GM23338 (cell line): Measurements from ENCODE around the gene MAGI1. TPM values are rescaled to one million over a fixed set of nuclear protein-coding genes. Genes with fewer than 3 reads are reported as not detected.
"Not testable (repeated sequence)": the region's sequence is repeated elsewhere in the genome, so short reads cannot be mapped to it uniquely, and the experiment has no call there.

ENCODE experiments used
- ATAC-seq: fragments of 200-7000 bp; cut with Tn5 transposase; 3 replicates; pipeline ENCODE4 v1.9.1; 2020
- DNase-seq: peaks from one replicate; pipeline ENCODE4 v3.0.0-alpha.2; 2015; ENCODE audit warnings: low spot score
- H2AFZ ChIP-seq: fragments of 200-600 bp; sonication (generic); 2 replicates; pipeline ENCODE4 v1.8.0; 2016; ENCODE audit warnings: antibody characterized with exemption, mild to moderate bottlenecking, moderate library complexity
- H3F3A ChIP-seq: fragments of 200-600 bp; sonication (generic); replicated peaks from 2 replicates; pipeline ENCODE4 v1.8.0; 2017; ENCODE audit warnings: antibody characterized with exemption, mixed run types, low read depth
- H3K27ac ChIP-seq: fragments of 200-600 bp; sonication (generic); 2 replicates; pipeline ENCODE4 v1.6.1; 2016; ENCODE audit warnings: low read depth
- H3K27me3 ChIP-seq: fragments of 200-600 bp; sonication (generic); 2 replicates; pipeline ENCODE4 v1.8.0; 2016; ENCODE audit warnings: mild to moderate bottlenecking, mixed run types, moderate library complexity; ENCODE audit not compliant: insufficient read depth
- H3K36me3 ChIP-seq: fragments of 200-600 bp; sonication (generic); 2 replicates; pipeline ENCODE4 v1.8.0; 2016; ENCODE audit warnings: mild to moderate bottlenecking; ENCODE audit not compliant: insufficient read depth
- H3K4me1 ChIP-seq: fragments of 200-600 bp; sonication (generic); 2 replicates; pipeline ENCODE4 v1.8.0; 2016; ENCODE audit warnings: mild to moderate bottlenecking, moderate library complexity; ENCODE audit not compliant: insufficient read depth
- H3K4me2 ChIP-seq: fragments of 200-600 bp; sonication (generic); 2 replicates; pipeline ENCODE4 v1.7.1; 2017; ENCODE audit warnings: mixed run types
- H3K4me3 ChIP-seq: fragments of 200-600 bp; sonication (generic); 2 replicates; pipeline ENCODE4 v1.6.1; 2016; ENCODE audit warnings: mixed run types
- H3K79me2 ChIP-seq: fragments of 200-600 bp; sonication (generic); replicated peaks from 2 replicates; pipeline ENCODE4 v1.8.0; 2017; ENCODE audit warnings: mild to moderate bottlenecking; ENCODE audit not compliant: insufficient read depth
- H3K9me2 ChIP-seq: fragments of 200-600 bp; sonication (generic); 2 replicates; pipeline ENCODE4 v1.8.0; 2017; ENCODE audit not compliant: insufficient read depth
- H4K20me1 ChIP-seq: fragments of 200-600 bp; sonication (generic); replicated peaks from 2 replicates; pipeline ENCODE4 v1.8.0; 2017; ENCODE audit warnings: mild to moderate bottlenecking; ENCODE audit not compliant: insufficient read depth
- H3K27ac Mint-ChIP-seq: 2 replicates; pipeline ENCODE4 v1.8.0; 2020; ENCODE audit warnings: inconsistent platforms, mild to moderate bottlenecking, moderate library complexity, mixed read lengths
- H3K27me3 Mint-ChIP-seq: 3 replicates; pipeline ENCODE4 v1.8.0; 2022; ENCODE audit warnings: low read depth, mild to moderate bottlenecking, moderate library complexity, mixed read lengths, inconsistent platforms; ENCODE audit not compliant: insufficient read depth, poor library complexity
- H3K36me3 Mint-ChIP-seq: 3 replicates; pipeline ENCODE4 v1.8.0; 2021; ENCODE audit warnings: low read depth, mild to moderate bottlenecking, inconsistent platforms, moderate library complexity, mixed read lengths
- H3K4me1 Mint-ChIP-seq: 3 replicates; pipeline ENCODE4 v1.8.0; 2020; ENCODE audit warnings: mild to moderate bottlenecking, inconsistent platforms, mixed read lengths
- H3K4me3 Mint-ChIP-seq: 3 replicates; pipeline ENCODE4 v1.8.0; 2021; ENCODE audit warnings: moderate library complexity, mild to moderate bottlenecking, inconsistent platforms, mixed read lengths
- H3K9me3 Mint-ChIP-seq: 3 replicates; pipeline ENCODE4 v1.8.0; 2020; ENCODE audit warnings: moderate library complexity, mild to moderate bottlenecking, inconsistent platforms, mixed read lengths
- CREB1 ChIP-seq: fragments of 250-450 bp; sonication (Bioruptor Pico); IDR thresholded peaks from 2 replicates; pipeline ENCODE4 v1.5.0; 2020; ENCODE audit warnings: low read depth, mild to moderate bottlenecking, moderate library complexity
- CTCF ChIP-seq, 2 experiments: fragments of 200-600 bp in 1 of 2; sonication (generic) in 1 of 2; conservative IDR thresholded peaks; 2 replicates each; pipeline versions ENCODE4 v1.5.1 to v1.6.1; 2016 to 2017; ENCODE audit warnings: antibody characterized with exemption in 2 of 2, low read depth in 2 of 2, mild to moderate bottlenecking in 2 of 2, moderate library complexity in 1 of 2
- ETS1 ChIP-seq: IDR thresholded peaks from 2 replicates; pipeline ENCODE4 v1.6.1; 2016; ENCODE audit warnings: antibody characterized with exemption
- EZH2 ChIP-seq: fragments of 200-600 bp; sonication (generic); IDR thresholded peaks from one replicate; pipeline ENCODE4 v1.8.0; 2017; ENCODE audit warnings: antibody characterized with exemption, mild to moderate bottlenecking, low read depth; ENCODE audit not compliant: unreplicated experiment
- JUNB ChIP-seq: IDR thresholded peaks from one replicate; pipeline ENCODE4 v1.6.1; 2016; ENCODE audit warnings: antibody characterized with exemption; ENCODE audit not compliant: unreplicated experiment
- STAT1 ChIP-seq: IDR thresholded peaks from one replicate; pipeline ENCODE4 v1.6.1; 2016; ENCODE audit warnings: antibody characterized with exemption; ENCODE audit not compliant: unreplicated experiment
- ZNF462 ChIP-seq: fragments of 250-450 bp; sonication (Bioruptor Pico); IDR thresholded peaks from 2 replicates; pipeline ENCODE4 v1.5.0; 2020; ENCODE audit warnings: mild to moderate bottlenecking, moderate library complexity
- polyA plus RNA-seq: library from polyadenylated mRNA; unstranded; fragments of >200 nt; fragmentation: Nextera tagmentation; extraction: Ambion mirVana; gene quantifications from 2 replicates; pipeline ENCODE4 v1.2.1, GENCODE V29; 2016
- total RNA-seq: library from RNA; depleted of rRNA; stranded (reverse); fragments of >200 nt; shearing (Covaris generic); gene quantifications from 2 replicates; pipeline ENCODE4 v1.2.3, GENCODE V29; 2014

Gene MAGI1
- total and polyA plus RNA-seq, 2 experiments from 2014 or later, result 27.4 to 71.2 TPM

GRCh38 chr3:65545429-65545828 lies 493.3 kb downstream of the MAGI1 start (continued):
- no peak for TF ChIP-seq ZNF462 (CRISPR knock-in tag)
- TF ChIP-seq ETS1, result no peak
- no peak for TF ChIP-seq CREB1
- no peak for TF ChIP-seq EZH2
- TF ChIP-seq JUNB, result no peak
- TF ChIP-seq CTCF (conservative IDR thresholded peaks at IDR 0.05; ENCODE audit: low read depth in 2 of 2), result no peak
- TF ChIP-seq STAT1, result no peak

GRCh38 chr3:65543391-65543790 lies 495.3 kb downstream of the MAGI1 start:
- not testable (repeated sequence) for H3K27ac ChIP-seq, H2AFZ ChIP-seq, H3K27ac Mint-ChIP-seq, H3K4me2 ChIP-seq, H3K9me2 ChIP-seq, ATAC-seq, H3K36me3 ChIP-seq, H3K27me3 Mint-ChIP-seq, H3K27me3 ChIP-seq, H3K4me3 Mint-ChIP-seq, DNase-seq, H3F3A ChIP-seq, H3K4me3 ChIP-seq
- Histone ChIP-seq H3K4me1 (peaks cover 42% of the 10 kb centered on the region), H3K79me2 (peaks cover 90% of the 10 kb centered on the region), H4K20me1 (peaks cover 15% of the 10 kb centered on the region; the same call in 1 of the 2 replicates)
- Mint-ChIP-seq H3K36me3 (peaks cover 14% of the 10 kb centered on the region; the same call in 2 of the 3 replicates), H3K4me1 (peaks cover 16% of the 10 kb centered on the region), H3K9me3 (peaks cover 14% of the 10 kb centered on the region; the same call in 2 of the 3 replicates)
